ENCODE measurements around the gene ASXL2. TPM values are rescaled to one million over a fixed set of nuclear protein-coding genes. Genes with fewer than 3 reads are reported as not detected.

The ASXL2 gene
- total RNA-seq, 4 donors from 2014 or later = 22.9 to 27.6 (median 23.5) TPM

- no peak overlapping the region for H3K4me3 ChIP-seq
- no peaks in the 10 kb centered on the region for H3K4me1 ChIP-seq
- TF ChIP-seq POLR2A (IDR thresholded peaks at IDR 0.05) = no peak
- TF ChIP-seq CTCF (IDR thresholded peaks at IDR 0.05) = no peak
- TF ChIP-seq EP300 (IDR thresholded peaks at IDR 0.05) = no peak
- no peak for TF ChIP-seq POLR2AphosphoS5 (IDR thresholded peaks at IDR 0.05)
- no peak for DNase-seq (ENCODE audit: low spot score in 2 of 2)
- H3K9me3 ChIP-seq = no peaks in the 10 kb centered on the region
- 68% methylated on average over 3 of the region's 3 CpGs for WGBS
- no peak overlapping the region for H3K27ac ChIP-seq
- H3K27me3 ChIP-seq = no peaks in the 10 kb centered on the region
- H3K36me3 ChIP-seq = no peaks in the 10 kb centered on the region
Measured at GRCh38 chr2:25726522-25726921, 151.8 kb downstream of the ASXL2 start.

DNA sequence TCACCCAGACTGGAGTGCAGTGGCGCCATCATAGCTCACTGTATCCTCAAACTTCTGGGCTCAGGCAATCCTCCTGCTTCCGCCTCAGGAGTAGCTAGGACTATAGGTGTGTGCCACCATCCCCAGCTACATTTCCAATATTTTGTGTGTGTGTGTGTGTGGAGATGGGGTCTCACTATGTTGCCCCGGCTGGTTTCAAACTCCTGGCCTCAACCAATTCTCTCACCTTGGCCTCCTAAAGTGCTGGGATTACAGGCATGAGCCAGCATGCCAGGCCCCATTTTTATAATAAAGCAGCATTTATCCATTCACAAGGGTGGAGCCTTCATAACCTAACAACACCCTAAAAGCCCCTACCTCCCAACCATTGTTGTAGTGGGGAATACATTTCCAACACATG is 152.4 kb downstream of the ASXL2 start:
- DNase-seq (ENCODE audit: low spot score in 2 of 2) = no peak
- 93% methylated on average over 3 of the region's 3 CpGs for WGBS

GRCh38 chr2:25724756-25725155 is 153.5 kb downstream of the ASXL2 start:
- no peak for DNase-seq (ENCODE audit: low spot score in 2 of 2)
- H3K4me3 ChIP-seq = no peak overlapping the region
- H3K27ac ChIP-seq = no peak overlapping the region
- no peaks in the 10 kb centered on the region for H3K9me3 ChIP-seq
- H3K36me3 ChIP-seq = no peaks in the 10 kb centered on the region
- peaks cover 3% of the 10 kb centered on the region for H3K4me1 ChIP-seq
- TF ChIP-seq CTCF (IDR thresholded peaks at IDR 0.05) = no peak
- TF ChIP-seq EP300 (IDR thresholded peaks at IDR 0.05) = no peak
- no peak for TF ChIP-seq POLR2AphosphoS5 (IDR thresholded peaks at IDR 0.05)
- no peak for TF ChIP-seq POLR2A (IDR thresholded peaks at IDR 0.05)
- peaks cover 2% of the 10 kb centered on the region for H3K27me3 ChIP-seq
- WGBS = 81% methylated on average over 6 of the region's 6 CpGs

More for the DNA sequence above, 152.4 kb downstream of the ASXL2 start:
- H3K27me3 ChIP-seq = no peaks in the 10 kb centered on the region
- H3K4me3 ChIP-seq = no peak overlapping the region
- H3K27ac ChIP-seq = no peak overlapping the region
- H3K4me1 ChIP-seq = no peaks in the 10 kb centered on the region
- no peaks in the 10 kb centered on the region for H3K9me3 ChIP-seq
- no peaks in the 10 kb centered on the region for H3K36me3 ChIP-seq
- TF ChIP-seq POLR2A (IDR thresholded peaks at IDR 0.05) (no peak), EP300 (IDR thresholded peaks at IDR 0.05) (no peak), CTCF (IDR thresholded peaks at IDR 0.05) (no peak), POLR2AphosphoS5 (IDR thresholded peaks at IDR 0.05) (no peak)

DNA sequence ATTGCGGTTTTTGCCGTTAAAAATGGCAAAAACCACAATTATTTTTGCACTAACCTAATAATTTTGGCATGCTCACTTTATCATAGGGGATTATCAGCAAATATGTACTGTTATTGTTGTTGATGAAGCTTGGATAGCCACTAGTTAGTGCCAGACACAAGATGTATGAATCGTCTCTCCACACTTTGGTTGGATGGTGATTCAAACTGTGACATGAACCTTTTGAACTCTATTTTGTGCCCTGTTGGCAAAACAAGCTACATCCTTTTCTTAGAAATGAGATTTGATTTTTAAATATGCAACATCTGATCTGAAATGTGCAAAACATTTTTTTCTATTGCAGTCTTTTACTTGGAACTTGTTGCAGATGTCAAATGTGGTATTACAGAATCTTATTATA is 156.1 kb downstream of the ASXL2 start:
- WGBS = 66% methylated on average over 3 of the region's 3 CpGs
- no peaks in the 10 kb centered on the region for H3K9me3 ChIP-seq
- H3K27me3 ChIP-seq = peaks cover 2% of the 10 kb centered on the region
- no peaks in the 10 kb centered on the region for H3K36me3 ChIP-seq
- DNase-seq (ENCODE audit: low spot score in 2 of 2) = no peak
- H3K27ac ChIP-seq = no peak overlapping the region
- H3K4me3 ChIP-seq = no peak overlapping the region
- TF ChIP-seq POLR2A (IDR thresholded peaks at IDR 0.05) (no peak), EP300 (IDR thresholded peaks at IDR 0.05) (no peak), CTCF (IDR thresholded peaks at IDR 0.05) (no peak), POLR2AphosphoS5 (IDR thresholded peaks at IDR 0.05) (no peak)
- peaks cover 14% of the 10 kb centered on the region for H3K4me1 ChIP-seq

GRCh38 chr2:25720575-25720974 is 157.7 kb downstream of the ASXL2 start:
- no peak for TF ChIP-seq CTCF (IDR thresholded peaks at IDR 0.05)
- TF ChIP-seq EP300 (IDR thresholded peaks at IDR 0.05) = no peak
- no peak for TF ChIP-seq POLR2A (IDR thresholded peaks at IDR 0.05)
- no peak for TF ChIP-seq POLR2AphosphoS5 (IDR thresholded peaks at IDR 0.05)
- Histone ChIP-seq H3K27me3 (peaks cover 2% of the 10 kb centered on the region), H3K9me3 (no peaks in the 10 kb centered on the region), H3K36me3 (no peaks in the 10 kb centered on the region), H3K4me1 (peaks cover 14% of the 10 kb centered on the region), H3K4me3 (no peak overlapping the region), H3K27ac (no peak overlapping the region)
- no peak for DNase-seq (ENCODE audit: low spot score in 2 of 2)
- 57% methylated on average over 1 of the region's 1 CpG for WGBS

Data from suprapubic skin (tissue), 4 donors.